ENCODE data around the gene VARS2.

Gene VARS2

GRCh38 chr6:30912746-30913520 lies 1.1 kb upstream of the VARS2 start:
- Histone ChIP-seq H3K4me2 (ENCODE audit: low read length) (peak overlapping the region; percentile 100; the same call in 1 of the 2 replicates), H3K36me3 (replicated peaks; ENCODE audit: low read depth, low read length) (no peaks in the 10 kb centered on the region), H2AFZ (ENCODE audit: low read depth, low read length) (no peak overlapping the region), H3K9me3 (ENCODE audit: insufficient read depth, low read length) (no peaks in the 10 kb centered on the region), H4K20me1 (ENCODE audit: insufficient read depth, low read length) (no peaks in the 10 kb centered on the region), H3K27ac (ENCODE audit: low read length) (no peak overlapping the region), H3K4me3 (ENCODE audit: low read length) (no peak overlapping the region), H3K9ac (ENCODE audit: low read length) (no peak overlapping the region), H3K27me3 (ENCODE audit: low read depth, low read length) (no peaks in the 10 kb centered on the region), H3K79me2 (ENCODE audit: low read length) (peaks cover 16% of the 10 kb centered on the region), H3K4me1 (ENCODE audit: low read length) (peaks cover 18% of the 10 kb centered on the region)
- TF ChIP-seq EZH2phosphoT487 (IDR thresholded peaks at IDR 0.05; ENCODE audit: low read depth) (no peak), CTCF (IDR thresholded peaks at IDR 0.05; ENCODE audit: low read depth, low read length) (no peak)

- H3K27me3 ChIP-seq (ENCODE audit: low read depth, low read length) = no peaks in the 10 kb centered on the region
- peak overlapping the region; percentile 94; the same call in 1 of the 2 replicates for H3K9ac ChIP-seq (ENCODE audit: low read length)
- TF ChIP-seq CTCF (IDR thresholded peaks at IDR 0.05; ENCODE audit: low read depth, low read length) = no peak
- TF ChIP-seq EZH2phosphoT487 (IDR thresholded peaks at IDR 0.05; ENCODE audit: low read depth) = no peak
- H3K79me2 ChIP-seq (ENCODE audit: low read length) = peaks cover 10% of the 10 kb centered on the region
- peak overlapping the region; percentile 100 for H3K4me2 ChIP-seq (ENCODE audit: low read length)
- peak overlapping the region; percentile 99 for H3K4me3 ChIP-seq (ENCODE audit: low read length)
- H3K9me3 ChIP-seq (ENCODE audit: insufficient read depth, low read length) = no peaks in the 10 kb centered on the region
- H3K27ac ChIP-seq (ENCODE audit: low read length) = no peak overlapping the region
- no peaks in the 10 kb centered on the region for H4K20me1 ChIP-seq (ENCODE audit: insufficient read depth, low read length)
- H3K36me3 ChIP-seq (replicated peaks; ENCODE audit: low read depth, low read length) = no peaks in the 10 kb centered on the region
- H3K4me1 ChIP-seq (ENCODE audit: low read length) = peaks cover 16% of the 10 kb centered on the region
- no peak overlapping the region; the same call in 1 of the 2 replicates for H2AFZ ChIP-seq (ENCODE audit: low read depth, low read length)
Observed at GRCh38 chr6:30913721-30914075, 340 bp upstream of the VARS2 start.

- no peaks in the 10 kb centered on the region for H3K27me3 ChIP-seq (ENCODE audit: low read depth, low read length)
- peak overlapping the region; percentile 50 for H3K27ac ChIP-seq (ENCODE audit: low read length)
- peak overlapping the region; percentile 100 for H3K4me2 ChIP-seq (ENCODE audit: low read length)
- peak overlapping the region; percentile 94 for H3K9ac ChIP-seq (ENCODE audit: low read length)
- peaks cover 7% of the 10 kb centered on the region for H3K79me2 ChIP-seq (ENCODE audit: low read length)
- H4K20me1 ChIP-seq (ENCODE audit: insufficient read depth, low read length) = no peaks in the 10 kb centered on the region
- H2AFZ ChIP-seq (ENCODE audit: low read depth, low read length) = peak overlapping the region; percentile 46; the same call in 1 of the 2 replicates
- H3K9me3 ChIP-seq (ENCODE audit: insufficient read depth, low read length) = no peaks in the 10 kb centered on the region
- peak overlapping the region; percentile 99 for H3K4me3 ChIP-seq (ENCODE audit: low read length)
- no peaks in the 10 kb centered on the region for H3K36me3 ChIP-seq (replicated peaks; ENCODE audit: low read depth, low read length)
- no peak for TF ChIP-seq EZH2phosphoT487 (IDR thresholded peaks at IDR 0.05; ENCODE audit: low read depth)
- no peak for TF ChIP-seq CTCF (IDR thresholded peaks at IDR 0.05; ENCODE audit: low read depth, low read length)
- peaks cover 13% of the 10 kb centered on the region for H3K4me1 ChIP-seq (ENCODE audit: low read length)
Observed at GRCh38 chr6:30914854-30915590, 984 bp downstream of the VARS2 start.

- Histone ChIP-seq H3K27me3 (ENCODE audit: low read depth, low read length) (no peaks in the 10 kb centered on the region), H3K9ac (ENCODE audit: low read length) (peak overlapping the region; percentile 94; the same call in 1 of the 2 replicates), H3K79me2 (ENCODE audit: low read length) (peaks cover 7% of the 10 kb centered on the region), H2AFZ (ENCODE audit: low read depth, low read length) (no peak overlapping the region), H3K4me1 (ENCODE audit: low read length) (peaks cover 13% of the 10 kb centered on the region), H3K27ac (ENCODE audit: low read length) (no peak overlapping the region), H3K9me3 (ENCODE audit: insufficient read depth, low read length) (no peaks in the 10 kb centered on the region), H3K4me2 (ENCODE audit: low read length) (peak overlapping the region; percentile 100), H4K20me1 (ENCODE audit: insufficient read depth, low read length) (no peaks in the 10 kb centered on the region), H3K4me3 (ENCODE audit: low read length) (peak overlapping the region; percentile 99; the same call in 1 of the 2 replicates), H3K36me3 (replicated peaks; ENCODE audit: low read depth, low read length) (no peaks in the 10 kb centered on the region)
- TF ChIP-seq CTCF (IDR thresholded peaks at IDR 0.05; ENCODE audit: low read depth, low read length) = peak; percentile 68
- no peak for TF ChIP-seq EZH2phosphoT487 (IDR thresholded peaks at IDR 0.05; ENCODE audit: low read depth)
Observed at GRCh38 chr6:30915591-30915946, 1.5 kb downstream of the VARS2 start.
